ENCODE results near the gene ZFYVE1. TPM values are rescaled to one million over a fixed set of nuclear protein-coding genes. Genes with fewer than 3 reads are reported as not detected.
A peak's percentile ranks its signal among the peaks of the same experiment; 100 is the strongest.

The ZFYVE1 gene
- total RNA-seq, 6 experiments from 2014 or later, result 13.6 to 18.3 (median 15.6) TPM

DNA sequence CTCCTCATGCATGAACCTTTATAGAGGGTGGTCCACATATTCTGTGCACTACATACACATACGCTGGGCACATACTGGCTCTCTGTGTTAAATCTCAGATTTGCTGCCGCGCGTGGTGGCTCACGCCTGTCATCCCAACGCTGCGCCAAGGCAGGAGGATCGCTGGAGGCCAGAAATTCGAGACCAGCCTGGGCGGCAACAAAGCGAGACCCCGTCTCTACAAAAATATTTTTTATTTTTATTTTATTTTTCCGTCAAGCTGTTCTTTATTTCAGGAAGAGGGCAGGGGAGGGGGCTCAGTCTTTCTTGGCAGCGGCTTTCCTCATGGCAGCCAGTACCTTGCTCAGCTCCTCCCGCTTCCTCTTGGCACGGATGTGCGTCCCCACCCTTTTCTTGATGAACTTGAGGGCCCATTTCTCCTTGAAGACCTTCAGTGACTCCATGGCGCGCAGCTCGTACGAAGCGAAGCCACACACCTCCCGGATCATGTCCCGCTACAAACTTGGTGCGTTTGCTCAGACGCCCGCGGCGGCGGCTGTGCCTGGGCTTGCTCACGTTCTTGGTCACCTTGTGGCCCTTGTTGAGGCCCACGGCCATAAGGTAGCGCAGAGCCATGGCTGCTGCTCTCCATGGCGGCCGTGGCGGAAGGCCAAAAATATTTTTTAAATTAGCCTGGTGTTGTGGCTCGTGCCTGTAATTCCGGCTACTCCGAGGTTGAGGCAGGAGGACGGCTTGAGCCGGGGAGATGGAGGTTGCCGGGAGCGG lies 97.4 kb downstream of the ZFYVE1 start:
- Mint-ChIP-seq H3K27me3 (ENCODE audit: insufficient read depth) (no peaks in the 10 kb centered on the region; the same call in 1 of the 2 replicates), H3K36me3 (ENCODE audit: low read depth) (peaks cover 5% of the 10 kb centered on the region; the same call in 1 of the 2 replicates), H3K4me3 (no peak overlapping the region), H3K4me1 (ENCODE audit: low read depth) (peaks cover 14% of the 10 kb centered on the region), H3K9me3 (no peaks in the 10 kb centered on the region), H3K27ac (no peak overlapping the region)
- TF ChIP-seq, protein P1, sequence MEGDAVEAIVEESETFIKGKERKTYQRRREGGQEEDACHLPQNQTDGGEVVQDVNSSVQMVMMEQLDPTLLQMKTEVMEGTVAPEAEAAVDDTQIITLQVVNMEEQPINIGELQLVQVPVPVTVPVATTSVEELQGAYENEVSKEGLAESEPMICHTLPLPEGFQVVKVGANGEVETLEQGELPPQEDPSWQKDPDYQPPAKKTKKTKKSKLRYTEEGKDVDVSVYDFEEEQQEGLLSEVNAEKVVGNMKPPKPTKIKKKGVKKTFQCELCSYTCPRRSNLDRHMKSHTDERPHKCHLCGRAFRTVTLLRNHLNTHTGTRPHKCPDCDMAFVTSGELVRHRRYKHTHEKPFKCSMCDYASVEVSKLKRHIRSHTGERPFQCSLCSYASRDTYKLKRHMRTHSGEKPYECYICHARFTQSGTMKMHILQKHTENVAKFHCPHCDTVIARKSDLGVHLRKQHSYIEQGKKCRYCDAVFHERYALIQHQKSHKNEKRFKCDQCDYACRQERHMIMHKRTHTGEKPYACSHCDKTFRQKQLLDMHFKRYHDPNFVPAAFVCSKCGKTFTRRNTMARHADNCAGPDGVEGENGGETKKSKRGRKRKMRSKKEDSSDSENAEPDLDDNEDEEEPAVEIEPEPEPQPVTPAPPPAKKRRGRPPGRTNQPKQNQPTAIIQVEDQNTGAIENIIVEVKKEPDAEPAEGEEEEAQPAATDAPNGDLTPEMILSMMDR (IDR thresholded peaks at IDR 0.05), result no peak
- DNase-seq, result no peak

DNA sequence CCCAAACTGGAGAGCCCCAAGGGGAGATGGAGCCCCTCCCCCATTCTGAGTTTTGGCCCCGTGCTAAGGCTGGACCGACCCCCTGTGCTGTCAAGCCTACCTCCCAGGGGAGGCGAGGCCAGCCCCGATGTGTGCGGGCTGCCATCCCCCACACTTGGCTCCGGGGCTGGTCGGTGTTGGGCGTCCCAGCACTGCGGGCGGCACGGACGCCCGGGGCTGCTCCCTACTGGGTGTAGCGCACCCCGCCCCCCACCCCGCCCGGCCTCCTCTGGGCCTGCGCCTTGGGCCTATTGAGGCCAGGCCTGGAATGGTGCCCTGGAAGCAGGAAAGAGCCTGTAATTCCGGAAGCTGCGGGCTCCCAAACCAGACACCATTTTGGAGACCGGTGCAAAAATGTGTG lies 98.0 kb downstream of the ZFYVE1 start:
- Mint-ChIP-seq H3K27me3 (ENCODE audit: insufficient read depth) (no peaks in the 10 kb centered on the region; the same call in 1 of the 2 replicates), H3K36me3 (ENCODE audit: low read depth) (peaks cover 5% of the 10 kb centered on the region; the same call in 1 of the 2 replicates), H3K4me1 (ENCODE audit: low read depth) (peaks cover 17% of the 10 kb centered on the region), H3K4me3 (no peak overlapping the region), H3K27ac (no peak overlapping the region), H3K9me3 (no peaks in the 10 kb centered on the region)
- no peak for DNase-seq
- TF ChIP-seq, protein P1 (IDR thresholded peaks at IDR 0.05), result no peak

DNA sequence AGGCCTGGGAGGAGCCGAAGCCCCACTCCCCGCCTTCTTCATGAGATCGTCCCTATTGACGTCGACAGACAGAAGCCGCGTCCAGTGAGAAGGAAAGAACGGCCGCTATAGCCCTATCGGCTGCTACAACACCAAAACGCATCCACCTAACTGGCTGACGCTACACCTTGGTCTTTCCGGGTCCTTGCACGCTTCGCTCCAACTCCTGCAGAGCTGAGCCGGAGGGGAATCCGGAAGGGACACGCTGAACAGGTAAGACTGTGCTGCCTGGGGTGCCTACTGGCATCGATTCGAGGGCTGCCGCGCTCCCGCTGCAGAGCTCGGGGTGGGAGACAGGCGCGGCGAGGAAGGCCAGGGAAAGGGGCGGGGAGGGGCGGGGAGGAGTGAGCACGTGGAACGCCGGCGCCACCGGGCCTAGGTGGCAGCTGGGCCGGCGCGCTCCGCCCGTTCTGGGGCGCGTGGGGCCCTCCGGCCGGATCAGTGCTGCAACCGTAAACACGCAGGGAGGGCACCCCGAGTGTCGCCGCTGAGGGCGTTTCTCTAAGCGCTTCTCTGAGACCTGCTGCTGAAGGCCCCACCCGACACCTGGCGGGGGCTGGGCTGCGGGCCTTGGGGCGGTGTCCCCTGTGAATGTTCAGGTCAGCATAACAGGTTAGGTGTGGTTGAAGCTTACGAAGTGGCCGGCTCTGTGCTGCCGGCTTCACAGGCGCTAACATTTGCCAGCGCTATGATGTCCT lies 100.4 kb downstream of the ZFYVE1 start, which contains the start of gene DCAF4:
Gene DCAF4 (plus strand): TSS at position 173 of the 737 bp plus-strand sequence. CDS start 11,515 bp downstream, outside the sequence.
- H3K27ac Mint-ChIP-seq, result peak within 1 kb of the TSS; percentile 89
- no peaks in the 10 kb centered on the region; the same call in 1 of the 2 replicates for H3K27me3 Mint-ChIP-seq (ENCODE audit: insufficient read depth)
- peaks cover 23% of the 10 kb centered on the region for H3K4me1 Mint-ChIP-seq (ENCODE audit: low read depth)
- peaks cover 5% of the 10 kb centered on the region; the same call in 1 of the 2 replicates for H3K36me3 Mint-ChIP-seq (ENCODE audit: low read depth)
- no peaks in the 10 kb centered on the region for H3K9me3 Mint-ChIP-seq
- DNase-seq, result peak; percentile 99
- TF ChIP-seq, protein P1 (IDR thresholded peaks at IDR 0.05), result no peak; the same call in 1 of the 2 replicates
- peak within 1 kb of the TSS; percentile 92 for H3K4me3 Mint-ChIP-seq

DNA sequence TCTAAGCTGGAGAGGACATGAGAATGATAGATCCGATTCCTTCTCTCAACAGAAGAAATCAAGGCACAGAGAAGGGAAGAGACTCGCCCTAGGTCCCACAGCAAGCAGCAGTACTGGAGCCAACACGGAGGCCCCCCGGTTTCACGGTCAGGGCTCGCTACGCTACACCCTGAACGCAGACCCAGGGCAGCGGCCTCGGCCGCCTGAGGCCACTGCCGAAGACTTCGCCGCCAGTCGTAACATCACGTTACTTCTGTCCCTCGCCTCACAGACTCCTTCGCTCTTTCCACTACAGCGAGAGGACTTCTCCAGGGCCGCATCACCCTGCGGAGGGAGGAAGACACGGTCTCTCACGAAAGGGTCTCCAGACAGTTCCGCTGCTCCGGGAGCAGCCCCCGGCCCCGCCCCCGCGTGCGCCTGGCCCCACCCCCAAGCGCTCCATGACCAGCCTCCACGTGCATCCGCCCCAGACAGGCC lies 101.1 kb downstream of the ZFYVE1 start:
- TF ChIP-seq, protein P1 (IDR thresholded peaks at IDR 0.05), result no peak
- Mint-ChIP-seq H3K9me3 (no peaks in the 10 kb centered on the region), H3K27me3 (ENCODE audit: insufficient read depth) (no peaks in the 10 kb centered on the region; the same call in 1 of the 2 replicates), H3K27ac (peak overlapping the region; percentile 52; the same call in 1 of the 2 replicates), H3K4me3 (peak overlapping the region; percentile 92), H3K4me1 (ENCODE audit: low read depth) (peaks cover 29% of the 10 kb centered on the region), H3K36me3 (ENCODE audit: low read depth) (peaks cover 5% of the 10 kb centered on the region; the same call in 1 of the 2 replicates)
- DNase-seq, result no peak

DNA sequence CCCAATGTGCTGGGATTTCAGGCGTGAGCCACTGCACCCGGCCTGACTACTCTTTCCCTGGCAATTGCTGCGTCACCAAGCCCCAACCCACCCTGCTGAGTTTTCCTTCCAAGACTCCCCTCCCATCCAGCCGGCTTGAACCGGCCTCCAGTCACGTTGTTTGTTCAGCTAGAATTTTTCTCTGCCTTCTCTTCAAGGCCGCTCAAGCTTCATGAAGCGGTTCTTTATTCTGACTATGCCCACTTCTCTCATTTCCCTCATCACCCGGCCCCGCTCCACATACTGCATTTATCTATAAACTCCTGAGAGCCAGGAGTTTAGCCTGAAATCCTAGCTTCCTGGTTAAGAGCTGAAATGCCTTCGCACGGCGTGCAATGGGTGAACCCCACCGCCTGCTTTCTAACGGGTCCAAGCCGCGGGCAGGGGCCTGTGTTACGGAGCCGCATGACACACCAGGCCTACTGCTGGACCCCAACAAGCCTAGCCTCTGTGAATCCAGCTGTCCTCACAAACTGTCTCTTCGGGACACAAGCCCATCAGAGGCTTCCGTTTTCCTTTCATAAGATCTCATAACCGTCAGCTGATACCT lies 101.6 kb downstream of the ZFYVE1 start:
- Mint-ChIP-seq H3K4me1 (ENCODE audit: low read depth) (peaks cover 30% of the 10 kb centered on the region), H3K27me3 (ENCODE audit: insufficient read depth) (no peaks in the 10 kb centered on the region; the same call in 1 of the 2 replicates), H3K4me3 (peak overlapping the region; percentile 92), H3K36me3 (ENCODE audit: low read depth) (peaks cover 5% of the 10 kb centered on the region; the same call in 1 of the 2 replicates), H3K27ac (peak overlapping the region; percentile 52; the same call in 1 of the 2 replicates), H3K9me3 (no peaks in the 10 kb centered on the region)
- TF ChIP-seq, protein P1 (IDR thresholded peaks at IDR 0.05), result no peak
- no peak for DNase-seq

All from HFFc6 (cell line).